HepG2 (cell line): ENCODE data around the gene CYP2W1. TPM values are rescaled to one million over a fixed set of nuclear protein-coding genes. Genes with fewer than 3 reads are reported as not detected.

ENCODE experiments used
- ATAC-seq: fragments of 200-7000 bp; cut with Tn5 transposase; 3 replicates; pipeline ENCODE4 v1.9.1; 2020; ENCODE audit warnings: mild to moderate bottlenecking, moderate library complexity
- BruUV-seq: library from RNA; stranded (reverse); fragments of 400-500 nt; replicated peaks from 2 replicates; lab custom pipeline; 2021; lab: Mats Ljungman, UMichigan
- CTCF ChIA-PET: fragments of 300-600 bp; formaldehyde crosslinking; extraction: SDS; loops from one replicate; lab custom pipeline; 2021; ENCODE audit warnings: low total read pairs, inconsistent platforms, low intra/inter-chr PET ratio; lab: Yijun Ruan, JAX
- POLR2A ChIA-PET: fragments of 350-600 bp; sonication (Branson Sonifier 250); formaldehyde crosslinking; loops from one replicate; lab custom pipeline; 2020; ENCODE audit warnings: antibody characterized with exemption, inconsistent platforms; lab: Yijun Ruan, JAX
- DNase-seq: peaks from one replicate; pipeline ENCODE4 v3.0.0-alpha.2; 2015; ENCODE audit warnings: low spot score
- FAIRE-seq: peaks from 3 replicates; lab custom pipeline; 2011; peaks lifted over from hg19 to GRCh38; lab: Jason Lieb, UNC
- H2AFZ ChIP-seq: one replicate; pipeline ENCODE4 v1.6.1; 2011; ENCODE audit warnings: low read length, inconsistent platforms
- H3K27ac ChIP-seq: fragments of 300-600 bp; 3 replicates; pipeline ENCODE4 v1.8.0; 2011; ENCODE audit warnings: mixed run types, mild to moderate bottlenecking, mixed read lengths, low read length, inconsistent platforms; ENCODE audit not compliant: insufficient read depth; ENCODE audit errors: extremely low read length
- H3K27me3 ChIP-seq, 2 experiments: fragments of 200-600 bp in 1 of 2; 2 replicates in 1 of 2; 3 replicates in 1 of 2; pipeline versions ENCODE4 v1.6.0 to v1.8.0; 2011; ENCODE audit warnings: low read length in 2 of 2, mild to moderate bottlenecking in 2 of 2, moderate library complexity in 2 of 2, inconsistent platforms in 1 of 2; ENCODE audit not compliant: insufficient read depth in 2 of 2, control insufficient read depth in 1 of 2
- H3K36me3 ChIP-seq, 2 experiments: fragments of 200-600 bp in 1 of 2; replicated peaks in 1 of 2; 2 replicates in 1 of 2; 3 replicates in 1 of 2; pipeline versions ENCODE4 v1.5.1 to v1.8.0; 2011; ENCODE audit warnings: low read length in 2 of 2, inconsistent platforms in 1 of 2; ENCODE audit not compliant: insufficient read depth in 2 of 2, control insufficient read depth in 1 of 2
- H3K4me1 ChIP-seq: 2 replicates; pipeline ENCODE4 v1.5.1; 2012; ENCODE audit warnings: low read length, inconsistent platforms; ENCODE audit not compliant: insufficient read depth
- H3K4me2 ChIP-seq: 2 replicates; pipeline ENCODE4 v1.6.0; 2011; ENCODE audit warnings: low read depth, low read length, inconsistent platforms
- H3K4me3 ChIP-seq, 3 experiments: fragments of 200-600 bp in 1 of 3; sonication (generic), shearing (Covaris generic) in 1 of 3; replicated peaks in 1 of 3; 2 replicates each; pipeline ENCODE4 v1.5.1; 2011 to 2016; ENCODE audit warnings: low read length in 3 of 3, inconsistent platforms in 2 of 3, low read depth in 2 of 3, mild to moderate bottlenecking in 2 of 3, control low read depth in 1 of 3, mixed read lengths in 1 of 3; ENCODE audit not compliant: insufficient read depth in 1 of 3
- H3K79me2 ChIP-seq: one replicate; pipeline ENCODE4 v1.6.1; 2011; ENCODE audit warnings: low read length, inconsistent platforms; ENCODE audit not compliant: insufficient read depth
- H3K9ac ChIP-seq: 2 replicates; pipeline ENCODE4 v1.6.0; 2011; ENCODE audit warnings: mild to moderate bottlenecking, low read depth, low read length, inconsistent platforms; ENCODE audit not compliant: insufficient read depth
- H3K9me3 ChIP-seq: 2 replicates; pipeline ENCODE4 v1.5.1; 2012; ENCODE audit warnings: mild to moderate bottlenecking, low read length
- H4K20me1 ChIP-seq: 2 replicates; pipeline ENCODE4 v1.6.0; 2011; ENCODE audit warnings: inconsistent platforms, mild to moderate bottlenecking, low read length, moderate library complexity; ENCODE audit not compliant: insufficient read depth
- HCFC1 ChIP-seq: fragments of 150-350 bp; IDR thresholded peaks from 2 replicates; pipeline ENCODE4 v1.6.1; 2014; ENCODE audit warnings: low read depth, low read length
- HMGA1 ChIP-seq: sonication (generic); formaldehyde crosslinking; conservative IDR thresholded peaks from 2 replicates; pipeline ENCODE4 v1.4.0; 2020; ENCODE audit warnings: missing genetic modification reagents
- JUND ChIP-seq: sonication (generic); formaldehyde crosslinking; IDR thresholded peaks from 2 replicates; pipeline ENCODE4 v1.8.0; 2022; ENCODE audit warnings: mild to moderate bottlenecking, missing genetic modification reagents
- MXI1 ChIP-seq: IDR thresholded peaks from 3 replicates; pipeline ENCODE4 v1.6.1; 2012; ENCODE audit warnings: low read depth, low read length, inconsistent platforms, borderline replicate concordance
- NFE2L1 ChIP-seq: sonication (generic); formaldehyde crosslinking; IDR thresholded peaks from 2 replicates; pipeline ENCODE4 v1.4.0; 2020; ENCODE audit warnings: missing genetic modification reagents, mild to moderate bottlenecking, borderline replicate concordance
- PHF20 ChIP-seq: sonication (generic); formaldehyde crosslinking; IDR thresholded peaks from 2 replicates; pipeline ENCODE4 v1.5.0; 2020; ENCODE audit warnings: mild to moderate bottlenecking, missing genetic modification reagents
- PRPF4 ChIP-seq: fragments of 200-400 bp; formaldehyde crosslinking; IDR thresholded peaks from 2 replicates; pipeline ENCODE4 v1.6.1; 2016; ENCODE audit warnings: low read length, low read depth; ENCODE audit not compliant: poor library complexity, severe bottlenecking
- RBM39 ChIP-seq: fragments of 200-400 bp; formaldehyde crosslinking; IDR thresholded peaks from one replicate; pipeline ENCODE4 v1.6.1; 2018; ENCODE audit warnings: antibody characterized with exemption, mild to moderate bottlenecking, low read depth, low read length; ENCODE audit not compliant: poor library complexity, severe bottlenecking
- RORA ChIP-seq: sonication (generic); formaldehyde crosslinking; IDR thresholded peaks from 2 replicates; pipeline ENCODE4 v1.5.0; 2020; ENCODE audit warnings: mild to moderate bottlenecking, missing genetic modification reagents, moderate library complexity
- TP53 ChIP-seq: sonication (generic); formaldehyde crosslinking; conservative IDR thresholded peaks from 2 replicates; pipeline ENCODE4 v1.4.0; 2020; ENCODE audit warnings: missing genetic modification reagents
- ZBTB7B ChIP-seq: sonication (generic); formaldehyde crosslinking; IDR thresholded peaks from 2 replicates; pipeline ENCODE4 v1.4.0; 2020; ENCODE audit warnings: missing genetic modification reagents
- ZIK1 ChIP-seq: sonication (generic); formaldehyde crosslinking; IDR thresholded peaks from 2 replicates; pipeline ENCODE4 v1.5.0; 2020; ENCODE audit warnings: mild to moderate bottlenecking, low read depth, missing genetic modification reagents, borderline replicate concordance
- ZNF160 ChIP-seq: sonication (generic); formaldehyde crosslinking; IDR thresholded peaks from 2 replicates; pipeline ENCODE4 v1.8.0; 2022; ENCODE audit warnings: mild to moderate bottlenecking, inconsistent platforms, missing genetic modification reagents
- ZNF17 ChIP-seq: sonication (generic); formaldehyde crosslinking; IDR thresholded peaks from 2 replicates; pipeline ENCODE4 v1.5.0; 2020; ENCODE audit warnings: mild to moderate bottlenecking, missing genetic modification reagents
- ZNF333 ChIP-seq: sonication (generic); formaldehyde crosslinking; IDR thresholded peaks from 2 replicates; pipeline ENCODE4 v1.4.0; 2020; ENCODE audit warnings: mild to moderate bottlenecking, missing genetic modification reagents, borderline replicate concordance
- ZNF543 ChIP-seq: sonication (generic); formaldehyde crosslinking; IDR thresholded peaks from 2 replicates; pipeline ENCODE4 v1.4.0; 2020; ENCODE audit warnings: mild to moderate bottlenecking, missing genetic modification reagents
- ZNF569 ChIP-seq: sonication (generic); formaldehyde crosslinking; IDR thresholded peaks from 2 replicates; pipeline ENCODE4 v1.5.0; 2020; ENCODE audit warnings: mild to moderate bottlenecking, missing genetic modification reagents, moderate library complexity, borderline replicate concordance
- ZNF780A ChIP-seq: sonication (generic); formaldehyde crosslinking; IDR thresholded peaks from 2 replicates; pipeline ENCODE4 v1.8.0; 2022; ENCODE audit warnings: mild to moderate bottlenecking, missing genetic modification reagents, moderate library complexity
- ZNF879 ChIP-seq: sonication (generic); formaldehyde crosslinking; IDR thresholded peaks from 2 replicates; pipeline ENCODE4 v1.8.1; 2023; ENCODE audit warnings: missing genetic modification reagents
- ZSCAN22 ChIP-seq: sonication (generic); formaldehyde crosslinking; IDR thresholded peaks from 2 replicates; pipeline ENCODE4 v1.4.0; 2020; ENCODE audit warnings: mild to moderate bottlenecking, missing genetic modification reagents
- WGBS: methylation state at CpG from one replicate; pipeline ENCODE4 v1.1.6; 2017; ENCODE audit warnings: low lambda C conversion rate; 5-methylcytosine and 5-hydroxymethylcytosine counted together
- in situ Hi-C: cut with HindIII; loops from 2 replicates; pipeline ENCODE4 v1.10.0; 2017; ENCODE audit warnings: low pct_unique_long_range_greater_than_20kb; ENCODE audit not compliant: extremely low pct_ligation_motif_present
- intact Hi-C: fragments of 100-400 bp; cut with micrococcal nuclease; formaldehyde crosslinking; loops from one replicate; pipeline ENCODE4 v1.10.0; 2022; ENCODE audit not compliant: unreplicated experiment
- polyA plus RNA-seq, 8 experiments: library from polyadenylated mRNA; depleted of rRNA in 3 of 8; stranded (reverse) in 7 of 8; unstranded in 1 of 8; fragments of >200 nt; fragmentation: Illumina TruSeq in 4 of 8; extraction: Trizol in 4 of 8; gene quantifications; 2 replicates each; pipeline versions ENCODE4 v1.2.1 to v1.2.3, GENCODE V29; 2011 to 2016; ENCODE audit warnings: low read depth in 4 of 8, missing spikeins in 1 of 8, mixed read lengths in 1 of 8; ENCODE audit not compliant: insufficient read depth in 1 of 8
- total RNA-seq, 5 experiments: library from RNA; depleted of rRNA; stranded (reverse); fragments of >200 nt; fragmentation: Illumina TruSeq; extraction: Trizol; gene quantifications; 2 replicates each; pipeline ENCODE4 v1.2.3, GENCODE V29; 2016; ENCODE audit warnings: low read depth in 1 of 5
- TF ChIP-seq, protein P1 (sequence below): sonication (generic); formaldehyde crosslinking; IDR thresholded peaks from 2 replicates; pipeline ENCODE4 v1.9.0; 2022; ENCODE audit warnings: low read depth, missing genetic modification reagents
- TF ChIP-seq, protein P2 (sequence below): sonication (generic); formaldehyde crosslinking; IDR thresholded peaks from 2 replicates; pipeline ENCODE4 v1.4.0; 2020; ENCODE audit warnings: missing genetic modification reagents

CYP2W1 gene
- total and polyA plus RNA-seq, 2 of the 13 experiments (the other 11 are each of a cell fraction or from before 2014, with no cell fraction given) = 19.5 to 31.7 TPM

DNA sequence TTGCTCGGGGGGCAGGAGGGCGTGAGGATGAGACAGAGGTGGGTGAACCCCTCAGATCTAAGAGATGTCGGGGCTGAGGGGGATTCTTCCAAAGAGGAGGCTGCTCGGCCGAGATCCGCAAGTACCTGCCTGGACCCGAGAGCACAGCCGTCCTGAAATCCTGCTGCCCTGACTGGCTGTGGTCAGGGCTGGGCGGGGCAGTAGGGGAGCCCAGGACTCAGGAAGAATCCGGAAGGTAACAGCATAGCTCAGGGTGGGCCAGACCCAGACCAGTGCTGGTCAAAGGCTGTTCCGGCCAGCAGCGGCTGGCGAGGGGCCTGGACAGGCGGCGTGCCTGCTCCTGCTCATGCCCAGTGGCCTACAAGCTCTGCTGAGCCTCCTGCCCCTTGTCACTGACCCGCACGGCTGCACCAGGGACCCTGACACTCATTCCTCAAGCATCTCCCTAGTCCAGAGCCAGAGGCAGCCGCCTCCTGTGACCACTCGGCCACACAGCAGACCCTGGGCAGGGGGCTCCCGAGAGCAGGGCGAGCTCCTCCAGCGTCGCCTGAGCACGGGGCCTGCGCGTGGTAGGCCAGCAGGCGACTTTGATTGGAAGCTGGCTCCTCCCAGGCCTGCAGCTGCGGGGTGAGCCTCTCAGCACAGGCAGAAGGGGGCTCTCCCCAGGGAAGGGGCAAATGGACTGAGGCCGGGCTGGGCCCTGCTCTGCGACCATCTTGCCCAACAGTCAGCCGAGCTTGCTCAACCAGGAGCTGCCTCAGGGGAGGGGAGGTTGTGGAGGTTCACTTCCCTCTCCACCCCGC is 25.4 kb upstream of the CYP2W1 start:
- Histone ChIP-seq H3K36me3 (no peaks in the 10 kb centered on the region), H3K27ac (peak overlapping the region; percentile 84), H3K9ac (peak overlapping the region; percentile 67), H3K4me2 (peak overlapping the region; percentile 89), H4K20me1 (no peaks in the 10 kb centered on the region), H3K27me3 (no peaks in the 10 kb centered on the region), H3K9me3 (no peaks in the 10 kb centered on the region), H2AFZ (no peak overlapping the region), H3K4me1 (peaks cover 73% of the 10 kb centered on the region), H3K79me2 (no peaks in the 10 kb centered on the region), H3K4me3 (peak overlapping the region; percentile 28 to 68 (median 48); a peak in 5 of 6 replicates)
- no TSS peak for BruUV-seq
- peak; percentile 89 for FAIRE-seq
- 0% methylated on average over 4 of the region's 32 CpGs for WGBS
- intact Hi-C loops = loop anchor here (10.0 kb wide), 2 partner anchors 53 to 143 kb away; no protein-coding TSS in a partner anchor
- in situ Hi-C loops = no loop called here
- CTCF ChIA-PET = interaction anchor here (1.1 kb wide), 1 partner anchor 36 kb away, joined by 4 read pairs; no protein-coding TSS in a partner anchor
- POLR2A ChIA-PET = interaction anchor here (0.7 to 5.2 kb wide), 17 partner anchors 9 to 666 kb away, joined by 3 to 95 read pairs (median 8); partner anchors contain the start of genes COX19 and CYP2W1
- peak; percentile 81 for DNase-seq
- ATAC-seq = peak; percentile 82
- TF ChIP-seq ZNF160 (CRISPR knock-in tag) (peak; percentile 74; the same call in 1 of the 2 replicates), RBM39 (peak; percentile 85), JUND (peak; percentile 35; the same call in 1 of the 2 replicates), ZBTB7B (peak; percentile 96; the same call in 1 of the 2 replicates), RORA (CRISPR knock-in tag) (no peak), ZNF879 (CRISPR knock-in tag) (no peak; the same call in 1 of the 2 replicates), ZNF17 (CRISPR knock-in tag) (no peak), HMGA1 (CRISPR knock-in tag) (no peak), PHF20 (CRISPR knock-in tag) (0 out of 2 replicates have a peak, but pooled peaks have one; percentile 39), ZSCAN22 (CRISPR knock-in tag) (no peak), ZNF333 (CRISPR knock-in tag) (no peak; the same call in 1 of the 2 replicates), NFE2L1 (CRISPR knock-in tag) (no peak), TP53 (CRISPR knock-in tag) (peak; percentile 79; the same call in 1 of the 2 replicates), ZNF780A (CRISPR knock-in tag) (no peak), ZNF569 (CRISPR knock-in tag) (peak; percentile 94; the same call in 1 of the 2 replicates), MXI1 (0 out of 3 replicates have a peak, but pooled peaks have one; percentile 30), ZNF543 (CRISPR knock-in tag) (peak; percentile 95; the same call in 1 of the 2 replicates), HCFC1 (no peak), PRPF4 (no peak), ZIK1 (CRISPR knock-in tag) (0 out of 2 replicates have a peak, but pooled peaks have one; percentile 77)
- TF ChIP-seq, protein P1, sequence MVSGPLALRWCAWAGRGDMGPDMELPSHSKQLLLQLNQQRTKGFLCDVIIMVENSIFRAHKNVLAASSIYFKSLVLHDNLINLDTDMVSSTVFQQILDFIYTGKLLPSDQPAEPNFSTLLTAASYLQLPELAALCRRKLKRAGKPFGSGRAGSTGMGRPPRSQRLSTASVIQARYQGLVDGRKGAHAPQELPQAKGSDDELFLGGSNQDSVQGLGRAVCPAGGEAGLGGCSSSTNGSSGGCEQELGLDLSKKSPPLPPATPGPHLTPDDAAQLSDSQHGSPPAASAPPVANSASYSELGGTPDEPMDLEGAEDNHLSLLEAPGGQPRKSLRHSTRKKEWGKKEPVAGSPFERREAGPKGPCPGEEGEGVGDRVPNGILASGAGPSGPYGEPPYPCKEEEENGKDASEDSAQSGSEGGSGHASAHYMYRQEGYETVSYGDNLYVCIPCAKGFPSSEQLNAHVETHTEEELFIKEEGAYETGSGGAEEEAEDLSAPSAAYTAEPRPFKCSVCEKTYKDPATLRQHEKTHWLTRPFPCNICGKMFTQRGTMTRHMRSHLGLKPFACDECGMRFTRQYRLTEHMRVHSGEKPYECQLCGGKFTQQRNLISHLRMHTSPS (CRISPR knock-in tag) = peak; percentile 65
- TF ChIP-seq, protein P2, sequence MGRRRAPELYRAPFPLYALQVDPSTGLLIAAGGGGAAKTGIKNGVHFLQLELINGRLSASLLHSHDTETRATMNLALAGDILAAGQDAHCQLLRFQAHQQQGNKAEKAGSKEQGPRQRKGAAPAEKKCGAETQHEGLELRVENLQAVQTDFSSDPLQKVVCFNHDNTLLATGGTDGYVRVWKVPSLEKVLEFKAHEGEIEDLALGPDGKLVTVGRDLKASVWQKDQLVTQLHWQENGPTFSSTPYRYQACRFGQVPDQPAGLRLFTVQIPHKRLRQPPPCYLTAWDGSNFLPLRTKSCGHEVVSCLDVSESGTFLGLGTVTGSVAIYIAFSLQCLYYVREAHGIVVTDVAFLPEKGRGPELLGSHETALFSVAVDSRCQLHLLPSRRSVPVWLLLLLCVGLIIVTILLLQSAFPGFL = no peak
